Stimulated activated memory B cell treated with anti-CD40 and anti-IgM and Interleukin-4, amounts not matched to agents 10 μg/mL and 1 μg/mL and 100 μg/mL, for 72 hours (primary cell): ENCODE results near the gene EPB41L4B.

Experiments used
- ATAC-seq: fragments of 150-1000 bp; cut with Tn5 transposase; 2 replicates; pipeline ENCODE4 v1.10.0; 2021
- H3K27ac Mint-ChIP-seq: one replicate; pipeline ENCODE4 v1.8.0; 2022; ENCODE audit warnings: mild to moderate bottlenecking, mixed read lengths
- H3K27me3 Mint-ChIP-seq: one replicate; pipeline ENCODE4 v1.8.0; 2022; ENCODE audit warnings: mixed read lengths
- H3K36me3 Mint-ChIP-seq: one replicate; pipeline ENCODE4 v1.8.0; 2022; ENCODE audit warnings: mixed read lengths
- H3K4me1 Mint-ChIP-seq: one replicate; pipeline ENCODE4 v1.8.0; 2022; ENCODE audit warnings: mixed read lengths
- H3K4me3 Mint-ChIP-seq: one replicate; pipeline ENCODE4 v1.8.0; 2022; ENCODE audit warnings: mild to moderate bottlenecking, moderate library complexity, mixed read lengths
- H3K9me3 Mint-ChIP-seq: one replicate; pipeline ENCODE4 v1.8.0; 2022; ENCODE audit warnings: mixed read lengths

EPB41L4B gene

DNA sequence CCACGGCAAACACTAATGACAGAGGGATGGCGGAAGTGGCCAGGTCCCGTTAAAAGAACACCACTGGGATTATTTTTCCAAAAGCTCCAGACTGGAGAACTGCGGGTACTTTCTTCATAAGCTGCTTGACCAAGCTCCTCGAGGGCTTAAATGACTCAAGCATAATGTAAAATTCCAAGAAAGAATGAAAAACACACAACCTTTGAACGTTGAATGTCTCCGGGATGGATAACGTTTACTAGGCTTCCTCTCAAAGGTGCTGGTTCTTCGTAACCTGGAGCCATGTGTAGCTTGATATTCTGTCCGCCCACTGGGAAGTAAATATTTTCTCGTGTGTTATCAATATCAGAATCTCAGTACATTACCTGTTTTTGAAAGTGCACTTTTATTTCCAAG, 67.6 kb downstream of the EPB41L4B start:
- Mint-ChIP-seq H3K36me3 (no peaks in the 10 kb centered on the region), H3K4me1 (no peaks in the 10 kb centered on the region), H3K4me3 (no peak overlapping the region), H3K27ac (no peak overlapping the region), H3K9me3 (no peaks in the 10 kb centered on the region), H3K27me3 (no peaks in the 10 kb centered on the region)
- no peak for ATAC-seq

DNA sequence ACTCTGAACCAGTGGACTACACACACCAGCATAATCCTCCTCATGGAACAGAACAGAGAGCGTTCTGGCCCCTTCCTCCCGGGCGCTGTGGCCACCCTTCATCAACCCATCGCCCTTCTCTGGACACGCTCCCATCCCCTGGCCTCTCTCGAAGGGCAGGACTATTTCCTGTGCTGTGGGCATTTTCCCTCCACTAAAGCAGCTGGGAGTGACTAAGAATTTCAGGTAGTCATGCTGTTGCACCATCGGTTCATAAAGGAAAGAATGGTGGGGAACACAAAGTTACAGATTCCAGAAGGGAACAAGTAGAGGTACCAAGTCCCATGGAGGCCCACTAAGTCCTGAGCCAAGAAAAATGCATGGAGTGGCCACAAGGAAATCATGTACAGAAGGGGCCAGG, 68.6 kb downstream of the EPB41L4B start:
- no peaks in the 10 kb centered on the region for H3K4me1 Mint-ChIP-seq
- no peaks in the 10 kb centered on the region for H3K36me3 Mint-ChIP-seq
- H3K27ac Mint-ChIP-seq = no peak overlapping the region
- H3K9me3 Mint-ChIP-seq = no peaks in the 10 kb centered on the region
- no peak overlapping the region for H3K4me3 Mint-ChIP-seq
- no peak for ATAC-seq
- H3K27me3 Mint-ChIP-seq = no peaks in the 10 kb centered on the region

DNA sequence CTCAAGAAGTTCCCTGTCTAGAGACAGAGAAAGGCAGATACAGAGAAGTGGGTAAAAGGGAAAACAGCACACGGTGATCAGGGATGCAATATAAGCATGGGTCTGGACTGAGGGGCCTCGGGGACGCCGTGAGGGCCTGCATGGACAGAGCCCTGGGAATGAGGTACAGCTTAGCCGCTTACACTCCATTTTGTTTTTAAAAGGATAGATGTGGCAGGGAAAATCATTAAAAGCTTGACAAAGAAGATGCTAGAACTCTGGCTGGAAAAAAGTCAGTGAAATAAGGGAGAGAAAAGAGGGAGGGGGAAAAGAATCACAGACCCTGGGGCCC, 69.1 kb downstream of the EPB41L4B start:
- no peaks in the 10 kb centered on the region for H3K9me3 Mint-ChIP-seq
- no peaks in the 10 kb centered on the region for H3K4me1 Mint-ChIP-seq
- H3K4me3 Mint-ChIP-seq = no peak overlapping the region
- peaks cover under 1% of the 10 kb centered on the region for H3K27me3 Mint-ChIP-seq
- H3K27ac Mint-ChIP-seq = no peak overlapping the region
- no peaks in the 10 kb centered on the region for H3K36me3 Mint-ChIP-seq
- no peak for ATAC-seq

DNA sequence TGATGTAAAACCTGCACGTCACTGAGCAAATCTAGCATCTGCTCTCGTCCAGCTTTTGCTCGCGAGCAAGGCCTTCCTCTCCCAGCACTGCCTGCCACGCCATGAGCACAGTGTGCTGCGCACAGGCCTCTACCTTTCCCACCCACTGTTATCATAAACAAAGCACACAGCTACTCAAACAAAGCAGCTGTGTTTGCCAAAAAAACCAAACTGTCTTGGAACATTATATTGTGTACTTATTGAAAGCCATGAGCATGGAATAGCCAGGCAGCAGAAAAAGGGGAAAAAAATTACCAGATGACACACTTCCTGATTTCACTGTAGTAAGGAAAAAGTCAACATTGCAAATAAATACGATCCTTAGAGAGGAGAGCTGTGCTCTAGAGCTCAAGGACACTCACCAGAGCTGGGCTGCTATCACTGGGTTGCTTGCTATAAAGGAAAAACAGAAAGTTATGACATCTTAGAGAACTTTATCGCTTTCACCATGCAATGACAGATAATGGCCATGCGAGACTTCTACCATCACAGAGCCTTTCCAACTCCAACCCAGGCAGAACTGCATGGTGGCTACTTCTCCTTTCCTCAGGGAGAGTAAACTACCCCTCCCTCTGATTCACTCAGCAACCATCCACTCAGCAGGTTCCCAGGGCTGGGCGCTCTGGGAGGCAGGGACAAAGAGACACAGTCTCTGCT, 69.6 kb downstream of the EPB41L4B start:
- Mint-ChIP-seq H3K27ac (no peak overlapping the region), H3K36me3 (no peaks in the 10 kb centered on the region), H3K27me3 (peaks cover 6% of the 10 kb centered on the region), H3K4me3 (no peak overlapping the region), H3K9me3 (no peaks in the 10 kb centered on the region), H3K4me1 (no peaks in the 10 kb centered on the region)
- no peak for ATAC-seq

DNA sequence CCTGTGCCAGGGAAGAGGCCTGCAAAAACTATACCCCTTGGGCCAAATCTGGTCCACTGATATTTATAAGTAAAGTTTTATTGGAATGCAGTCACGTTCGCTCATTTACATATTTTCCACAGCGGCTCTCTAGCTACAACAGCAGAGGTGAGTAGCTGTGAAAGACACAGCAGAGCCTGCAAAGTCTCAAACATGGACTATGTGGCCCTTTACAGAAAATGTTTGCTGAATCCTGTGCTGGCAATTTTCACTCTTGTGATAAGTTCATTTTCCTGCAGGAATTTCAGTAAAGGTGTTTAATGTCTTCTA, 70.1 kb downstream of the EPB41L4B start:
- peaks cover 11% of the 10 kb centered on the region for H3K27me3 Mint-ChIP-seq
- H3K4me3 Mint-ChIP-seq = no peak overlapping the region
- H3K27ac Mint-ChIP-seq = no peak overlapping the region
- H3K4me1 Mint-ChIP-seq = no peaks in the 10 kb centered on the region
- no peaks in the 10 kb centered on the region for H3K36me3 Mint-ChIP-seq
- H3K9me3 Mint-ChIP-seq = no peaks in the 10 kb centered on the region
- no peak for ATAC-seq

DNA sequence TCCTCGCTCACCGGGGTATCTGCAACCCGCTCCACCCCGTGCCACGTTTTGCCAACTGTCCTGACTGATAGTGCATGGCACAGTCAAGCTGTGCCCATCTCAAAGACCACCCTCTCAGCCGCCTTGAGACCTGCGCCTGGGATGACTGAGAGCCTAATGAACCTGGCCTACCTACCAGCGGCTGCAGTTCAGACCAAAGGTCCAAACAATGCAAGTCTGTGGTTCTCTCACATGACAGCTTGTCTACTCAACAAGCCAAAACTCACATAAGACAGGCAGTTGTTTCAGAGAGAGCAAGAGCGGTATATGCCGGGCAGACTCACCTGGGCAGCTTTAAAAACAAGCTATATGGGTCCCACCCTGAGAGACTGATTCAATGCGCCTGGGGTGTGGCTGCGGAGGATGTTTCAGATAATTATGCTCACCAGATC, 70.5 kb downstream of the EPB41L4B start:
- Mint-ChIP-seq H3K36me3 (no peaks in the 10 kb centered on the region), H3K4me3 (no peak overlapping the region), H3K27ac (no peak overlapping the region), H3K27me3 (peaks cover 12% of the 10 kb centered on the region), H3K4me1 (no peaks in the 10 kb centered on the region), H3K9me3 (no peaks in the 10 kb centered on the region)
- ATAC-seq = no peak

DNA sequence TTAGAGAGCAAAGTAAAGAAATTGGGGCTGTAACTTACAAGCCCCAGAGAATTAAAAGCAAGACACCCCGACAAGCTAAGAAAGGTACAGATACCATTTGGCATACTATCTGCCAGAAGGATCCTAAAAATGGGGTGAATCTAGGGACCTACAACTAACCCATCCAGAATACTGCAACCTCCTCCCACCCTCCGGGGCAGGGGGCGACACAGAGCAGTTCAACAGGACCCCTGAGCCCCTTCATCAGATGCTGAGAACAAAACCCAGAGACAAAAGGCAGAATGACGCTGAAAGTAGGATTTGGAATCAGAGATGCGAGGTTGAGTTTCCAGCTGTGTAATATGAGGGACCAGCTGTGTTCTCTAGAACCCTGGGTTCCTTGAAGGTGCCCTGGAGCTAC, 71.2 kb downstream of the EPB41L4B start:
- no peak for ATAC-seq
- no peaks in the 10 kb centered on the region for H3K36me3 Mint-ChIP-seq
- H3K27me3 Mint-ChIP-seq = peaks cover 18% of the 10 kb centered on the region
- peaks cover 4% of the 10 kb centered on the region for H3K4me1 Mint-ChIP-seq
- H3K27ac Mint-ChIP-seq = no peak overlapping the region
- no peak overlapping the region for H3K4me3 Mint-ChIP-seq
- no peaks in the 10 kb centered on the region for H3K9me3 Mint-ChIP-seq

DNA sequence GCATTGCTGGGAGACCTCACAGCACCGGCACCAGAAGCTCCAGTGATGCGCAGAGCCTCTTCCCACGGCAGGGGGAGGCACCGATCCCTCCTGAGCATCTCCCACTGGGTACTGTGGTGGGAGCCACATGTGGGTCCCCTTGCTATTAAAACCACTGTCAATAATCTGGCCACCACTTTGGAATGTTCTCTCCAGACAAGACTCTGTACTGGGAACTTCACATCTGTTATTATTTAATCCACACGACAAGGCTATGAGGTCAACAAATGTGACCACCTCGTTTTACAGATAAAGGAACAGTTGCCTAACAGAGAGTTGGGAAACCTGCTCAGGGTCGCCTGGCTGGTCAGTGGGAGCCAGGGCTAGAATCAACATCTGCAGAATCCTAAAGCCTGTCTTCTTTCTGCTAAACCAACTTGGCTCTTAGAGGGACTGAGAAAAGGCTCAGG, 72.7 kb downstream of the EPB41L4B start:
- Mint-ChIP-seq H3K36me3 (no peaks in the 10 kb centered on the region), H3K4me1 (peaks cover 11% of the 10 kb centered on the region), H3K27ac (no peak overlapping the region), H3K27me3 (peaks cover 32% of the 10 kb centered on the region), H3K4me3 (no peak overlapping the region), H3K9me3 (no peaks in the 10 kb centered on the region)
- ATAC-seq = no peak

DNA sequence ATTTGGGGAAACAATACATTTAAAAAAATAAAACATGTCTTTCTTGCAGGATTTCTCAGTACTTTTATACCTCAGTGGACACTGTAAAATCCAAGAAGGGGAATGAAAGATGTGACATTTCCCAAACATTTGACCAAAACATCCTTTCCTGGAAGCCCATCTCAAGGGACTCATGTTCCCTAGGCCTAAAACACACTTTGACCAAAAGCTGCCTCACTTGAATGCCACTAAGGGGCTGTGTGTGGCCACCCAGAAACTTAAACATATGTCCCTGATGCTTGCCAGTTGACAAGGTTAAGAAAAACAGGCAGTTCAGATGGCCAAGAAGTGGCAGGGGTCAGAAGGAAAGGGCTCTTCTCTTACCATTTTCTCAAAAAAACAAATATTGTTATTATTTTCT, 73.6 kb downstream of the EPB41L4B start:
- ATAC-seq = no peak
- Mint-ChIP-seq H3K9me3 (no peaks in the 10 kb centered on the region), H3K27ac (no peak overlapping the region), H3K27me3 (peaks cover 36% of the 10 kb centered on the region), H3K4me3 (no peak overlapping the region), H3K36me3 (no peaks in the 10 kb centered on the region), H3K4me1 (peaks cover 11% of the 10 kb centered on the region)

DNA sequence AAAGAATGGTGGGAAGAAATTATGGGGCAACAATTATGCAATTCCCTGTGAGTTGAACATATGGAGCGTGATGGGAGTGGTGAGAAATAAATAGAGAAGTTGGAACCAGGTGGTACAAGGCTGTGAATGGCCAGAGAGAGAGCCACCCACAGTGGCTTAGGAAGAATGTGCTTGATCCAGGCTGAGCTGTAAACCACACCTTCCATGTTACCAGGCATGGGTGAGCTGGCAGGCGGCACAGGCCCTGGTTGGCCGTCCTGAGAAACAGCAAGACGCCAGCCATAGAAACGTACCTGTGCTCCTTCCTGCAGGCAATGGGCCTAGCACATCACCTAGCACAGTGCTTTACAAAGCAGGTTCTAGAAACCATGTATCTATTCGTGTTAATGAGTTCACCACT, 74.3 kb downstream of the EPB41L4B start:
- no peak overlapping the region for H3K27ac Mint-ChIP-seq
- ATAC-seq = no peak
- no peaks in the 10 kb centered on the region for H3K36me3 Mint-ChIP-seq
- H3K4me3 Mint-ChIP-seq = no peak overlapping the region
- no peaks in the 10 kb centered on the region for H3K9me3 Mint-ChIP-seq
- H3K4me1 Mint-ChIP-seq = peaks cover 11% of the 10 kb centered on the region
- peaks cover 36% of the 10 kb centered on the region for H3K27me3 Mint-ChIP-seq

DNA sequence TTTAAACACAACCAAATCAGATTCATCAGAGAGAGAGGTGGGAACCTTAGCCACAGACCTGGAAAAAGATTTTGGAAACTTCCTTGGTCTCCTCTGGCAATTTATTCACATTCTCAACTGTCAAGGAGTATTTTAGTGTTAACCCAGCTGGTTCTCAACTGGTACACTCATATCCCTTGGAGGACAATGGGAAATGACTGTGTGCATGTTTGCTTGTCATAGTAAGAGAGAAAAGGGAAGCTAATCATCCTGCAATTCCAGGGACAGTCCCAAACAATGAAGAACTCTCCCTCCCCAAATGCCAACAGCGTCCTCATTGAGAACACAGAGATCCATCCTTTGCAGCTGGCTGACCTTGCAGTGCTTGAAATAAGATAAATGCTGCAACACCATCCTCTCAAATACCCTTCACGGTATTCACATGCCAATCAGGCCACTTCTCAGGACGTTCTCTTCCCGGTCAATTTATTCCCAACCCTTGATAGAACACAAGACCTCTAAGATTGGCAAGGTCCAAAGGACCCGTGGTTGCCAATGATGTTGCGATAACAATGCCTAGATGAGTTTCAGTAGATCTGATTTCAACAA, 75.5 kb downstream of the EPB41L4B start:
- Mint-ChIP-seq H3K36me3 (no peaks in the 10 kb centered on the region), H3K27me3 (peaks cover 36% of the 10 kb centered on the region), H3K4me3 (no peak overlapping the region), H3K27ac (no peak overlapping the region), H3K9me3 (no peaks in the 10 kb centered on the region), H3K4me1 (peaks cover 11% of the 10 kb centered on the region)
- no peak for ATAC-seq

DNA sequence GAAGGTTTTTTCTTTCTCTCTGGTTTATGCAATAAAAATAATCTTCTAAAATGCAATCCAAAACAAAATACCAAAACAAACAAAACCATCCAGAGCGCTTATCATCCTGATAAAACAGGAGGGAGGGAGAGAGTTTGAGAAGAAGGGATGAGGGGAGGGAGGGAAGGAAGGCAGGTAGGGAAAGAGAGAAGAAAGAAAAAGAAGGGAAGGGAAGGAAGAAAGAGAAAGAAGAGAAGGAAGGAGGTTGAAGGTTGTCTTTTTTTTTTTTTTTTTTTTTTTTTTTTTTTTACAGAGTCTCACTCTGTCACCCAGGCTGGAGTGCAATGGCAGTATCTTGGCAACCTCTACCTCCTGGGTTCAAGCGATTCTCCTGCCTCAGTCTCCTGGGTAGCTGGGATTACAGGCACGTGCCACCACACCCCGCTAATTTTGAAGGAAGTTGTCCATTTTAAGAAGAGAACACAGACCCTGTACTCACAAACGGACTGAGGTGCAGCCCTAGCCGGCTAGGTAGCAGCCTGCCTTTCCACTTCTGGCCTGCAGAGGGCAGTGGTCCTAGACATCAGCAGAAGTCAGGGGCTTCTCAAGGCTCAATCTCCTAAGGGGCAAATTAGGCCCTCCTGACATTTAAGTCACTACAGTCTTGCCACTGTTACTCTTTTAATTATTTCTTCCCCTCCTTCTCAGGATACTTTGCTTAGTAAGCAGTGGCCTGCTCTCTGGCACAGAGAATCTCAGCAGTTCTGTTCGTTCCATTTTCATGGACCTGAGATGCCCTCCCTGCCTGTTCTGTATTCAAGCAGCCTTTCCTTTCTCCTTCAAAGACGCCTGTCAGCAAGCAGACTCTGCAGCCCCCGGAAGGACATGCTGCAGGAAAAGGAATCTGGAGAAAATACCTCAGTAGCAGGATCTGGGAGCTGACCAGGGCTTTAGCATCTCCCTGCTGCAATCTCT, 76.4 kb downstream of the EPB41L4B start:
- peak; percentile 75 for ATAC-seq
- no peak overlapping the region for H3K27ac Mint-ChIP-seq
- no peaks in the 10 kb centered on the region for H3K9me3 Mint-ChIP-seq
- no peaks in the 10 kb centered on the region for H3K36me3 Mint-ChIP-seq
- peaks cover 36% of the 10 kb centered on the region for H3K27me3 Mint-ChIP-seq
- no peak overlapping the region for H3K4me3 Mint-ChIP-seq
- H3K4me1 Mint-ChIP-seq = peaks cover 11% of the 10 kb centered on the region

DNA sequence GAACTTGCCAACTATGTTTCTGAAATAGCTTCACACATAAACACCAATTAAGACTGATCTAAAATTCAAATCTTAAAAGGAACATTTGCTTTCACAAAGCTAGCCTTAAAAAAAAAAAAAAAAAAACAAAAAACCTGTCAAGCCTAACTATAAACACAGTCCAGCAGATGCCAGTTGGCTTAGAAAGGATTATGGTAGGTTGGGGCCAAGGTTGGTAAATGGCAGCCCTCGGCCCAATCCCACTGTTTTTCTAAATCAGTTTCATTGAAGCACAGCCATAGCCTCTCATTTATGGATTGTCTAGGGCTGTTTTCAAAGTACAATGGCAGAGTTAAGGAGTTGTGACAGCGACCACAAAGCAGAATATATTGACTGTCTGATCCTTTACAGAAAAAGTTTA, 78.1 kb downstream of the EPB41L4B start:
- Mint-ChIP-seq H3K27ac (no peak overlapping the region), H3K4me3 (no peak overlapping the region), H3K27me3 (peaks cover 52% of the 10 kb centered on the region), H3K9me3 (peaks cover 4% of the 10 kb centered on the region), H3K4me1 (peaks cover 11% of the 10 kb centered on the region), H3K36me3 (no peaks in the 10 kb centered on the region)
- no peak for ATAC-seq

DNA sequence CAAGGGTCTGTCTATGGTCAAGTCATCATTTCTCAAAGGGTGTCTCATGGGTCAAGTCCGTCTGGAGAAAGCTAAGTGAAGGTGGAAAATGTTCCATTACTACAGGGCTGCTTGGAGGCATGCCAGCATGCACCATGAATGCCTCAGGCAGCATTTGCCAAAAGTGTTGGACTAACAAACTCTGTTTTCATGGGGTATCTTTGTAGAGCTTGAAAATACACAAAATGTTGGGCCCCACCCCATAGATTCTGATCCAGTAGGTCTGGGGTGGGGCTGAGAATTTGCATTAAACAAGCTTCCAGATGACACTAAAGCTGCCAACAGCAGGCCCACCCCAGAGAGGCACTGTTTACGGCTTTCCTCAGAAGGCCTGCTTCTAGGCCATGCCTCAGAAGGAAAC, 78.8 kb downstream of the EPB41L4B start:
- Mint-ChIP-seq H3K9me3 (peaks cover 4% of the 10 kb centered on the region), H3K27me3 (peaks cover 60% of the 10 kb centered on the region), H3K36me3 (no peaks in the 10 kb centered on the region), H3K4me1 (peaks cover 11% of the 10 kb centered on the region), H3K27ac (no peak overlapping the region), H3K4me3 (no peak overlapping the region)
- ATAC-seq = no peak

DNA sequence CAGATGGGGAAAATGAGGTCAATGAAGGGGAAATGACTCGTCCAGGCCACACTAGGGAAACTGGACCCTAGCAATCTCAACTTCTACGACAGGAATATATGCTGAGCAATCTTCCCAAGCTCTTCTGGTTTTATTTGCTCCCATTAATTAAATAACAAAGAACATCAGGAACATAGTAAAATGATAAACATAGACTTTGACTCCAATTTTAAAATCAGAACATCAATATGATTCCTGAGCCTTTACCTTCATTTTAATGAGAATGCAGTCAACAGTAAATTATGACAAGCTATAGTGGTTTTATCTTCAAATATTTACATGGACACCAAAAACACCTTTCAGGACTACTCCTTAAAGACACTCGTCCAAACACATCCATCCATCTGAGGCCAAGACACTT, 79.7 kb downstream of the EPB41L4B start:
- no peaks in the 10 kb centered on the region for H3K36me3 Mint-ChIP-seq
- ATAC-seq = no peak
- no peak overlapping the region for H3K27ac Mint-ChIP-seq
- peaks cover 11% of the 10 kb centered on the region for H3K4me1 Mint-ChIP-seq
- H3K27me3 Mint-ChIP-seq = peaks cover 59% of the 10 kb centered on the region
- no peak overlapping the region for H3K4me3 Mint-ChIP-seq
- peaks cover 4% of the 10 kb centered on the region for H3K9me3 Mint-ChIP-seq

DNA sequence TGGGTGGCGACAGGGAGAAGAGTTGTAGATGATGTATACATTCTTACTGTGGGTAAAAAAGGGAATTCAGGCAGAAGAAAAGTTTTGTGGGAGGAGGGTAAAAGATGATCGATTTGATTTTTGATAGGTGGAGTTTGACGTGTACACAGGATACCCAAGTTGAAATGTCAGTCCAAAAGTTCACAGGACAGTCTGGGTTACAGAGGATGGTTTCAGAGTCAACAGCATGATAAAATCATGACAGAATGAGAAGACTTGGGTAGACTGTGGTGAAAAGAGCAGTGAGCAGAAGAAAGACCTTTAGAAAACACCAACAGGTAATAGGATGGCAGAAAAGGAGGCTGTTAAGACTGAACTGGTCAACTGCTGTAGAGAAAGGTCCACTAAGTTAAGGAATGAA, 81.6 kb downstream of the EPB41L4B start:
- H3K27me3 Mint-ChIP-seq = peaks cover 43% of the 10 kb centered on the region
- peaks cover 4% of the 10 kb centered on the region for H3K9me3 Mint-ChIP-seq
- no peak for ATAC-seq
- H3K27ac Mint-ChIP-seq = no peak overlapping the region
- H3K36me3 Mint-ChIP-seq = no peaks in the 10 kb centered on the region
- no peak overlapping the region for H3K4me3 Mint-ChIP-seq
- peaks cover 3% of the 10 kb centered on the region for H3K4me1 Mint-ChIP-seq
